Measurements from ENCODE around the gene HNRNPUL1. TPM values are rescaled to one million over a fixed set of nuclear protein-coding genes. Genes with fewer than 3 reads are reported as not detected.

Gene HNRNPUL1
- total and polyA plus RNA-seq, 2 of the 8 experiments (the other 6 are each of a cell fraction or from before 2014, with no cell fraction given): 99.5 to 264 TPM

- ChIA-PET CTCF (ENCODE audit: partially characterized antibody) (interaction anchor here (0.9 to 2.5 kb wide), 2 partner anchors 9 to 32 kb away, joined by 3 to 15 read pairs; no protein-coding TSS in a partner anchor), POLR2A (ENCODE audit: partially characterized antibody) (interaction anchor here (1.5 to 12.6 kb wide), 2 partner anchors 12 to 43 kb away, joined by 5 to 137 read pairs; partner anchors contain the start of genes B9D2 and CCDC97)
- Histone ChIP-seq H3K4ac (replicated peaks; ENCODE audit: insufficient read length, low read depth, low read length) (no peak overlapping the region), H3K18ac (ENCODE audit: extremely low read depth, low read length) (no peak overlapping the region), H3K14ac (ENCODE audit: insufficient read length) (no peak overlapping the region), H3K4me3 (ENCODE audit: extremely low read depth in 1 of 4, insufficient read depth in 2 of 4, low read depth in 3 of 4, low read length in 4 of 4) (no peak overlapping the region), H2AK5ac (ENCODE audit: low read depth, low read length) (no peak overlapping the region), H3K56ac (replicated peaks; ENCODE audit: insufficient read length, low read depth, low read length) (no peak overlapping the region), H2BK15ac (ENCODE audit: low read length) (no peak overlapping the region), H3K36me3 (ENCODE audit: control insufficient read depth in 2 of 4, insufficient read depth in 4 of 4, low read length in 3 of 4) (peaks cover 15 to 32% (median 22%) of the 10 kb centered on the region in 4 experiments; a peak in 7 of 8 replicates), H3K79me1 (ENCODE audit: low read depth, low read length) (no peaks in the 10 kb centered on the region; the same call in none of the 2 replicates), H3K23me2 (ENCODE audit: low read depth, low read length) (peaks cover 8% of the 10 kb centered on the region; the same call in 1 of the 2 replicates), H3K9me3 (ENCODE audit: insufficient read depth in 2 of 2, low read depth in 1 of 2, low read length in 1 of 2) (peaks cover 0 to 3% of the 10 kb centered on the region in 2 experiments; a peak in 1 of 4 replicates), H2BK120ac (replicated peaks; ENCODE audit: low read depth, low read length) (no peak overlapping the region), H2BK20ac (ENCODE audit: low read length) (no peak overlapping the region), H4K91ac (replicated peaks; ENCODE audit: insufficient read length, low read length) (no peak overlapping the region), H3K79me2 (ENCODE audit: control insufficient read depth in 1 of 2, insufficient read depth in 2 of 2, low read length in 2 of 2) (no peaks in the 10 kb centered on the region), H3K9ac (replicated peaks in 1 of 4; ENCODE audit: extremely low read depth in 1 of 4, low read depth in 3 of 4, low read length in 3 of 4) (no peak overlapping the region; a peak in 1 of 7 replicates), H2BK5ac (ENCODE audit: low read depth, low read length) (no peak overlapping the region), H3K27ac (ENCODE audit: low read depth, low read length) (no peak overlapping the region), H4K8ac (ENCODE audit: extremely low read depth, insufficient read depth, low read length) (no peak overlapping the region; the same call in 1 of the 2 replicates), H2AFZ (ENCODE audit: low read length) (no peak overlapping the region), H4K5ac (ENCODE audit: insufficient read length, low read depth, low read length) (no peak overlapping the region), H4K20me1 (replicated peaks in 1 of 2; ENCODE audit: control insufficient read depth in 1 of 2, insufficient read depth in 2 of 2, low read length in 2 of 2) (peaks cover 3 to 19% of the 10 kb centered on the region in 2 experiments), H3K4me1 (replicated peaks in 1 of 4; ENCODE audit: control insufficient read depth in 3 of 4, insufficient read depth in 4 of 4, low read length in 3 of 4) (peaks cover 7 to 22% (median 8%) of the 10 kb centered on the region in 4 experiments), H2BK12ac (ENCODE audit: low read depth, low read length) (no peak overlapping the region), H3K27me3 (replicated peaks in 1 of 4; ENCODE audit: control insufficient read depth in 3 of 4, extremely low read depth in 1 of 4, insufficient read depth in 3 of 4, low read length in 3 of 4) (no peaks in the 10 kb centered on the region), H3K4me2 (ENCODE audit: insufficient read depth in 1 of 2, low read depth in 2 of 2, low read length in 2 of 2) (no peak overlapping the region), H3K23ac (ENCODE audit: insufficient read length) (no peak overlapping the region)
- FAIRE-seq: no peak
- 91% methylated on average over 4 of the region's 4 CpGs; no CpG with 5 or more reads in 1 of the 2 experiments for WGBS, 2 experiments (ENCODE audit: extremely low coverage in 1 of 2, insufficient coverage in 1 of 2, insufficient read length in 1 of 2, insufficient replicate concordance in 2 of 2, low coverage in 1 of 2, low lambda C conversion rate in 2 of 2, missing lambda C conversion rate in 1 of 2)
- DNase-seq (ENCODE audit: low read depth in 1 of 2, low spot score in 2 of 2): no peak
- TF ChIP-seq CHD1 (IDR thresholded peaks at IDR 0.05; ENCODE audit: low read depth, low read length): no peak
- no peak for TF ChIP-seq SP2 (IDR thresholded peaks at IDR 0.05; ENCODE audit: low read length)
- no peak for TF ChIP-seq ASH2L (IDR thresholded peaks at IDR 0.05; ENCODE audit: low read length)
- no peak for TF ChIP-seq TCF12 (IDR thresholded peaks at IDR 0.05; ENCODE audit: low read depth, low read length)
- no peak for TF ChIP-seq SIX5 (IDR thresholded peaks at IDR 0.05; ENCODE audit: low read depth, low read length)
- TF ChIP-seq KDM4A (IDR thresholded peaks at IDR 0.05; ENCODE audit: low read depth, low read length, severe bottlenecking): no peak
- no peak for TF ChIP-seq EZH2 (IDR thresholded peaks at IDR 0.05; ENCODE audit: low read depth, low read length, severe bottlenecking)
- TF ChIP-seq SUZ12 (IDR thresholded peaks at IDR 0.05; ENCODE audit: low read length): no peak
- TF ChIP-seq RAD21 (IDR thresholded peaks at IDR 0.05 in 1 of 2, conservative IDR thresholded peaks at IDR 0.05 in 1 of 2; ENCODE audit: low read depth in 2 of 2, low read length in 2 of 2): no peak
- TF ChIP-seq, protein P1, sequence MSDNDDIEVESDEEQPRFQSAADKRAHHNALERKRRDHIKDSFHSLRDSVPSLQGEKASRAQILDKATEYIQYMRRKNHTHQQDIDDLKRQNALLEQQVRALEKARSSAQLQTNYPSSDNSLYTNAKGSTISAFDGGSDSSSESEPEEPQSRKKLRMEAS (IDR thresholded peaks at IDR 0.05): no peak
- no peak for TF ChIP-seq NRF1 (IDR thresholded peaks at IDR 0.05; ENCODE audit: low read depth, low read length)
Measured at GRCh38 chr19:41320568-41320967, 56.4 kb downstream of the HNRNPUL1 start.
